Lower leg skin (tissue), 3 donors: Measurements from ENCODE around the gene ECM1.

Source experiments
- CTCF ChIP-seq, 3 donors: fragments of 450-650 bp; IDR thresholded peaks; one replicate each; pipeline ENCODE4 v1.5.1; 2016; ENCODE audit warnings: antibody characterized with exemption in 3 of 3, mild to moderate bottlenecking in 3 of 3, moderate library complexity in 2 of 3
- POLR2A ChIP-seq, 2 donors: fragments of 450-650 bp; IDR thresholded peaks; one replicate each; pipeline ENCODE4 v1.6.1; 2016 to 2017; ENCODE audit warnings: antibody characterized with exemption in 2 of 2, mild to moderate bottlenecking in 1 of 2, moderate library complexity in 1 of 2

GRCh38 chr1:150507912-150508864, at the start of gene ECM1:
- TF ChIP-seq CTCF (IDR thresholded peaks at IDR 0.05), result no peak
- TF ChIP-seq POLR2A (IDR thresholded peaks at IDR 0.05), result no peak
